B cell (primary cell): ENCODE measurements around the gene NFAT5. TPM values are rescaled to one million over a fixed set of nuclear protein-coding genes. Genes with fewer than 3 reads are reported as not detected.
"Not testable (repeated sequence)": the region's sequence is repeated elsewhere in the genome, so short reads cannot be mapped to it uniquely, and the experiment has no call there.

Experiments
- ATAC-seq: fragments of 200-7000 bp; cut with Tn5 transposase; one replicate; pipeline ENCODE4 v1.10.0; 2021; ENCODE audit warnings: low read depth, mild to moderate bottlenecking, moderate number of reproducible peaks, moderate library complexity
- CTCF ChIA-PET: fragments of 350-600 bp; sonication (Branson Sonifier 250); formaldehyde crosslinking; loops from one replicate; lab custom pipeline; 2021; ENCODE audit warnings: antibody characterized with exemption, inconsistent platforms; lab: Charles Lee
- POLR2A ChIA-PET: fragments of 350-600 bp; sonication (Branson Sonifier 250); formaldehyde crosslinking; loops from one replicate; lab custom pipeline; 2021; ENCODE audit warnings: antibody characterized with exemption; lab: Charles Lee
- DNase-seq: peaks from one replicate; pipeline ENCODE4 v3.0.0; 2013
- H2AFZ ChIP-seq: 2 replicates; pipeline ENCODE4 v1.6.1; 2012; ENCODE audit warnings: mild to moderate bottlenecking, low read depth, low read length; ENCODE audit not compliant: insufficient read depth, poor library complexity, severe bottlenecking
- H3K27ac ChIP-seq, 2 donors: 1 replicate in 1 of 2; 2 replicates in 1 of 2; pipeline ENCODE4 v1.5.1; 2012 to 2013; ENCODE audit warnings: low read length in 2 of 2, mild to moderate bottlenecking in 2 of 2, moderate library complexity in 1 of 2
- H3K27me3 ChIP-seq, 4 experiments: fragments of 200-600 bp in 1 of 4; sonication (generic) in 1 of 4; replicated peaks in 1 of 4; 1 replicate in 2 of 4; 2 replicates in 2 of 4; pipeline versions ENCODE4 v1.6.1 to v1.7.0; 2013 to 2016; ENCODE audit warnings: low read length in 3 of 4, mild to moderate bottlenecking in 2 of 4, mixed read lengths in 1 of 4, moderate library complexity in 1 of 4; ENCODE audit not compliant: insufficient read depth in 4 of 4, control insufficient read depth in 3 of 4; ENCODE audit errors: control extremely low read depth in 1 of 4
- H3K36me3 ChIP-seq, 2 experiments: replicated peaks in 1 of 2; 1 replicate in 1 of 2; 2 replicates in 1 of 2; pipeline versions ENCODE4 v1.6.1 to v1.7.1; 2013; ENCODE audit warnings: low read length in 1 of 2; ENCODE audit not compliant: insufficient read depth in 2 of 2, control insufficient read depth in 1 of 2; ENCODE audit errors: control extremely low read depth in 1 of 2, extremely low read depth in 1 of 2
- H3K4me1 ChIP-seq, 2 donors: fragments of 200-600 bp in 1 of 2; sonication (generic) in 1 of 2; 1 replicate in 1 of 2; 2 replicates in 1 of 2; pipeline versions ENCODE4 v1.5.1 to v1.6.1; 2013 to 2017; ENCODE audit warnings: low read length in 2 of 2; ENCODE audit not compliant: control insufficient read depth in 2 of 2, insufficient read depth in 2 of 2
- H3K4me2 ChIP-seq: replicated peaks from 2 replicates; pipeline ENCODE3; 2012; ENCODE audit warnings: mild to moderate bottlenecking, low read depth, low read length; ENCODE audit not compliant: poor library complexity, severe bottlenecking
- H3K4me3 ChIP-seq, 5 experiments: fragments of 200-600 bp in 1 of 5; sonication (generic) in 1 of 5; 1 replicate in 3 of 5; 2 replicates in 2 of 5; pipeline versions ENCODE4 v1.5.1 to v1.7.0; 2011 to 2016; ENCODE audit warnings: low read length in 4 of 5, mild to moderate bottlenecking in 4 of 5, low read depth in 2 of 5, control low read depth in 1 of 5, moderate library complexity in 1 of 5; ENCODE audit not compliant: insufficient read depth in 1 of 5; ENCODE audit errors: control extremely low read depth in 1 of 5, extremely low read depth in 1 of 5
- H3K79me2 ChIP-seq: fragments of 200-600 bp; sonication (generic); one replicate; pipeline ENCODE4 v1.6.0; 2016; ENCODE audit warnings: low read length; ENCODE audit not compliant: control insufficient read depth, insufficient read depth
- H3K9ac ChIP-seq: fragments of 200-600 bp; sonication (generic); 2 replicates; pipeline ENCODE4 v1.6.1; 2017; ENCODE audit warnings: mild to moderate bottlenecking, low read length, moderate library complexity
- H3K9me3 ChIP-seq, 3 donors: one replicate each; pipeline versions ENCODE4 v1.6.1 to v1.7.1; 2013; ENCODE audit warnings: low read length in 2 of 3; ENCODE audit not compliant: control insufficient read depth in 2 of 3, insufficient read depth in 1 of 3; ENCODE audit errors: control extremely low read depth in 1 of 3
- H4K20me1 ChIP-seq: 2 replicates; pipeline ENCODE4 v1.6.0; 2012; ENCODE audit warnings: mild to moderate bottlenecking, low read length; ENCODE audit not compliant: insufficient read depth, control insufficient read depth, poor library complexity, severe bottlenecking
- H3K27ac Mint-ChIP-seq: one replicate; pipeline ENCODE4 v1.8.0; 2021; ENCODE audit warnings: mixed read lengths
- H3K27me3 Mint-ChIP-seq: one replicate; pipeline ENCODE4 v1.8.0; 2021; ENCODE audit warnings: mixed read lengths
- H3K4me1 Mint-ChIP-seq: one replicate; pipeline ENCODE4 v1.8.0; 2021; ENCODE audit warnings: mixed read lengths
- H3K4me3 Mint-ChIP-seq: one replicate; pipeline ENCODE4 v1.8.0; 2021; ENCODE audit warnings: mixed read lengths
- H3K9me3 Mint-ChIP-seq: one replicate; pipeline ENCODE4 v1.8.0; 2022; ENCODE audit warnings: mixed read lengths; ENCODE audit not compliant: insufficient read depth
- WGBS: methylation state at CpG from one replicate; pipeline ENCODE4 v1.1.5; 2013; ENCODE audit warnings: missing lambda C conversion rate; ENCODE audit not compliant: insufficient coverage; 5-methylcytosine and 5-hydroxymethylcytosine counted together
- intact Hi-C: fragments of 100-400 bp; cut with micrococcal nuclease; formaldehyde crosslinking; loops from one replicate; pipeline ENCODE4 v1.10.0; 2022
- polyA plus RNA-seq: library from polyadenylated mRNA; depleted of rRNA; stranded (reverse); fragments of >200 nt; gene quantifications from 2 replicates; pipeline ENCODE4 v1.2.3, GENCODE V29; 2012
- total RNA-seq, 2 donors: library from RNA; stranded (reverse); fragments of 120-200 nt in 1 of 2; gene quantifications; 1 replicate in 1 of 2; 2 replicates in 1 of 2; pipeline versions ENCODE4 v1.2.3 to v1.2.4, GENCODE V29; 2013 to 2022

NFAT5 gene
- total and polyA plus RNA-seq, 2 donors (not counting 1 experiment from before 2014, with no cell fraction given), result 6.3 to 50.0 TPM

- H3K4me1 Mint-ChIP-seq, H3K27me3 ChIP-seq, H3K27ac Mint-ChIP-seq, H3K4me1 ChIP-seq, DNase-seq, H3K4me2 ChIP-seq, POLR2A ChIA-PET, H3K9me3 Mint-ChIP-seq, H4K20me1 ChIP-seq, H3K27ac ChIP-seq, H3K27me3 Mint-ChIP-seq, H3K9ac ChIP-seq, H3K4me3 Mint-ChIP-seq, H3K4me3 ChIP-seq, ATAC-seq, CTCF ChIA-PET, intact Hi-C loops, H2AFZ ChIP-seq: not testable (repeated sequence)
- WGBS, result 100% methylated on average over 1 of the region's 3 CpGs
- Histone ChIP-seq H3K79me2 (peaks cover 17% of the 10 kb centered on the region), H3K9me3 (peaks cover 2 to 12% (median 5%) of the 10 kb centered on the region in 3 donors), H3K36me3 (peaks cover 5 to 15% of the 10 kb centered on the region in 2 experiments)
These were observed 71.6 kb downstream of the NFAT5 start for GRCh38 chr16:69637206-69637865.

DNA sequence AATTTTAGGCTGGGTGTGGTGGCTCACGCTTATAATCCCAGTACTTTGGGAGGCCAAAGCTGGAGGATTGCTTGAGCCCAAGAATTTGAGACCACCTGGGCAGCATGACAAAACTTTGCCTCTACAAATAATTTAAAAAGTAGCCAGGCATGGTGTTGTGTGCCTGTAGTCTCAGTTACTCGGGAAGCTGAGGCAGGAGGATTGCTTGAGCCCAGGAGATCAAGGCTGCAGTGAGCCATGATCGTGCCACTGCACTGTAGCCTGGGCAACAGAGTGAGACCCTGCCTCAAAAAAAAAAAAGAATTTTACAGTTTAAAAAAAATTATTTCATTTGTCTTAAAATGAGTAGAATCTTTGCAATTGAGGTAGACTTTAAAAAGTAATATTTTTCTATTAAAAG lies 78.2 kb downstream of the NFAT5 start:
- H3K79me2 ChIP-seq, H3K9ac ChIP-seq, H3K27ac Mint-ChIP-seq, H3K4me1 Mint-ChIP-seq, H3K27me3 Mint-ChIP-seq, ATAC-seq, H3K4me3 Mint-ChIP-seq, H3K9me3 Mint-ChIP-seq, H3K4me3 ChIP-seq, H3K36me3 ChIP-seq, H3K27ac ChIP-seq, H3K4me1 ChIP-seq, H3K9me3 ChIP-seq, DNase-seq, H4K20me1 ChIP-seq, H3K4me2 ChIP-seq, POLR2A ChIA-PET, CTCF ChIA-PET, H3K27me3 ChIP-seq, H2AFZ ChIP-seq: not testable (repeated sequence)
- intact Hi-C loops, result loop anchor here (5.0 kb wide), 1 partner anchor 247 kb away; no protein-coding TSS in a partner anchor
- WGBS, result 100% methylated on average over 1 of the region's 3 CpGs
